GM19397 (cell line): Measurements from ENCODE around the gene NMNAT3.

ENCODE experiments used
- ATAC-seq: cut with Tn5 transposase; IDR thresholded peaks from one replicate; pipeline ENCODE4 v1.9.1; 2021; ENCODE audit warnings: mild to moderate bottlenecking, moderate library complexity; ENCODE audit not compliant: unreplicated experiment

Gene NMNAT3

DNA sequence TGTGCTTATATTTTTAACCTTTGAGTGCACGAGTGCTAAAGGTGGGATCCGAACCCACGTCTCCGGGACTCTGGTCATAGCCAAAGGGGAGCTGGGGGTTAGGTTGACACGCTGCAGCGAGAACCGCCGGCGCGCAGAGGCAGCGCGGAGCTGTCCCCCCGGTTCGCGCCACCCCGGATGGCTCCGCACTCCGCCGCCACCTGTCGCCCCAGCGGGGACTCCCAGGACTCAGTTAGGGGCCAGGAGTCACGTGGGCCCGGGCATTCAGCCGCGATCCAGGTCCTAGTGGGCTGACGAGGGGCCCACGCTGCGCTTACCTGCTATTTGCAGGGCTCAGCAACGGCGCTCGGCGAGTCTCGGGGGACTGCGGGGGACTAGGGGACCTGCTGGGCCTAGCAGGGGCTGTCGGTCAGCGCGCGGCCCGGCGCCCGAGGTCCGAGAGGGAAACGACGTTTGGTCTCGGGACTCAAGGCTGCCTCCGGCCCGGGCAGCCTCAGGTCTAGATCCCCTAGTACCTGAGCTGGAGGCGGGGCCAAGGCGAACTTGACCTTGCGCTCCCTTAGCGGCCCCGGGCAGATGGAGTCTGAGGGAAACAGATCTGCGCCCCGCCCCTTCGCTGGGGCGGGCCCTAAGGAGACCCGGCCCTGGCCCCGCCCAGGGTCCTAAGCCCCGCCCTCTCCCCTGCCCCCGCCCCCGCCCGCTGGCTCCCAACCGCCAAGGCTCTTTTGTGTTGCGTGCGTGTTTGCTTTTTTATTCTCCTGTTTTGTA lies at the start of gene NMNAT3:
TSS of gene NMNAT3 (minus strand) at position 585 of the 768 bp plus-strand sequence. CDS start 50,248 bp downstream, outside the sequence.
- peak; percentile 98 for ATAC-seq

DNA sequence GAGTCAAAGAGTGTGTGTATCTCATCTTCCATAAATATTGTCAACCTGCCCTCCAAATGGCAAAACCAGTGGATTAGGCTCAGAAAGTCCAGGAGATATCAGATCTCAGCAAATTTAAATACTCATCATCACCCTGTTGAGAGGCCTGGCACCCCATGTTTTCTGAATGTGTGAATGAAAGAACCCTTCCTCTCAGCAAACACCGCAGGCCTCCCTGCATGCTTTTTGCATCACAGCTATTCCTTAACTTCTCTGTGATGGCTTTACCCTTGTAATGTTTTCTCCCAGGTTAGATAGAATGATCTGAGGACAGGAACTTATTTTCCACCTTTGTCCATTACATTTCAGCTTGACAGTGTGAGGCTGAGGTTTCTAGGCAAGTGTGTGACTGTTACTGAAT lies 43.6 kb upstream of the NMNAT3 start:
- no peak for ATAC-seq

DNA sequence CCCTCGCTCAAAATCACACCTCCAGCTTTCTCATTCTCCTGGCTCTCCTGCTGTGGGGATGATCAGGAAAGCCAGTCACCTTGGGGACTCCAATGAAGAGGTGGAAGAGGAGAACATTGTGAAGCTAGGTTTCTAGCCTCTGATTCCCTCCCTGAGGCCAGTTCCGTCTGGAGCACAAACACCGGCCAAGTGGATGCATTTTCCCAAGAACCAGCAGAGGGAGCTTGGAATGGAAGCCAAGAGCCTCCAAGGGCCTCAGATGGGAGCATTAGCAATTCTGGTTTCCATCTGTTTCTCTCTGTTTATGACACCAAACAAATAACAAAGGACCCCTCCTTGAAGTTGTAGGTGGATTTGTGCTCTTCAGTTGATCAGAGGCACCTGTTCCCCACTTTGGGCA lies 40.6 kb upstream of the NMNAT3 start:
- no peak for ATAC-seq

DNA sequence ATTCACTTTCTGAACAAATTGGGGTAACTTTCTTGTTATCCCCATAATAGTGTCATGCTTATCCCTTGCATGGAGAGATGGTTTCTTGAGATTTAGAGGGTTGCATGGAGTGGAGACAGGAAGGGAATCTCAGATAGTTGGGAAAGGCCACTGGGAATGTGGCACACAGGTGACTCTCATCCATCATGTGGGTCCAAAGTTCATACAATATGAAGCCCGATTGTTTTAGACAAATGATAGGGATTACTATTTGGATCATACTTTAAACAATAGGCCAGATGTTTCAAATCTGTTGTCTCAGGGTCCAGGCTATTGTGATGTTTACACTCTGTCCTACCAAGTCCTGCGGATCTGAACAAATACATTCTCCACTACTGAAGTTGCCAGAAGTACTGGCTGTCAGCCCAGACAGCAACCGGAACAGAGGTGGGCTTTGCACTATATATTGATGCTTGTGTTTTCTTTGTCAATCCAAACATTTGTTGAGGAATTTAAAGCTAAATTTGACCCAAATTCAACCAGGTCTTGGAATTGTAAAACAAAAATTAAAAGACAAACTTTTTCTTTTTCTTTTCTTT lies 39.2 kb upstream of the NMNAT3 start:
- ATAC-seq = no peak

DNA sequence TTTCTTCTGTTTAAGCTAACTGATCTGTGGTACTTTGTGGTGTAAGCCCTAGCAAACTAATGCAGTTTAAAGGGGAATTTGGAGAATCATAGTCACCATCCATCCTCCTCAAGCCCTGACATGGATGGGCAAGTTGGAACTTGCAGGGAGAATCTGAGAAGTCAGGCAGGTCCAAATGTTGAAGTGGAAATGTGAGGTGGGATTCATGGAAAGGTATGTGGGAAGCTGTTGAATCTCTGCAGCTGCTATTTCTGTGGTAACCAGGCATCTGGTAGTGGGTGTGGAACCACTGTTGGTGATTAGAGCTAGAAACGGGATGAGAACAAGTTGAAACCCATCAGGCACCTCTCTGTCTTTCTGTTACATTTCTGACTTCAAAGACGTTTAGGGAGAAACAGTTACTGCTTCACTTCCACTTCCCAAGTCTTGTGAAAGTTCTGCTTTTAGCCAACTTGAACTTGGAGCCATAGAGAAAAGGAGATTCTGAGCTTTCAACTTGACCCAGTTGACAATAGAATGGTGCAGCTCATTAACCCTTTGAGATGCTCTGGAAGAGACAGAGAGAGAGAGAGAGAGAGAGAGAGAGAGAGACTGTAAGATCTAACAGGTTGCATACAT lies 38.1 kb upstream of the NMNAT3 start:
- ATAC-seq = no peak

DNA sequence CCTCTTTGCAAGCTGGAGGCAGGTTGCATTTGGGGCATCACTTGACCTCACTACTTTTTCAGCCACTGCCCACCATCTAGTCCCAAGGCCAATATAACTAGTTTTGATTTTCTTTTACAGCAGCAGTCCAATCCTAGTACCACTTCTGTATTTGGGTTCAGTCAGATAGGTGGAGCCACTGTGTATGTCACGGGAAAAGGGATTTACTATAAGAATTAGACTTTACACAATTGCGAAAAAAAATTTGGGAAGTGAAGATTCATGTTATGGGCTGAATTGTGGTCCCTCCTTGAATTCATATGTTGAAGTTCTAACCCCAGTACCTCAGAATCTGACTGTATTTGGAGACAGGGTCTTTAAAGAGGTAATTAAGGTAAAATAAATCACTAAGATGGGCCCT lies 37.4 kb upstream of the NMNAT3 start:
- ATAC-seq = no peak

DNA sequence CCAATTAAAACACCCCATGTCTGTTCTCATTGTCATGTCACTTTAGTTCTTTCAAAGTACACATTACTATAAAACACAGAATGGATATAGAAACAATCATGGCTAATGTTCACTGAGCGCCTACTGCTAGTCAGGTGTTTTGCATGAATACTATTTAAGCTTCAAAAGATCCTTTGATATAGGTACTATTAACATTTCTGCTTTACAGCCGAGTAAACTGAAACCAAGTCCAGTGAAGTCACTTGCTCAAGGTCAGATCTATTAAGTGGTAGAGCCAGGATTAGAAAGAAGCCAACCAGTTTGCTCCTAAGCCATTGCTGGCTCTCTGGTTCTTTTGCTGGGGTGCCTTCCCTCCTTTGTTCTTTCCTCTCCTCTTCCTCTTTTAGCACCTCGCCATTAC lies 32.4 kb upstream of the NMNAT3 start:
- ATAC-seq = no peak

DNA sequence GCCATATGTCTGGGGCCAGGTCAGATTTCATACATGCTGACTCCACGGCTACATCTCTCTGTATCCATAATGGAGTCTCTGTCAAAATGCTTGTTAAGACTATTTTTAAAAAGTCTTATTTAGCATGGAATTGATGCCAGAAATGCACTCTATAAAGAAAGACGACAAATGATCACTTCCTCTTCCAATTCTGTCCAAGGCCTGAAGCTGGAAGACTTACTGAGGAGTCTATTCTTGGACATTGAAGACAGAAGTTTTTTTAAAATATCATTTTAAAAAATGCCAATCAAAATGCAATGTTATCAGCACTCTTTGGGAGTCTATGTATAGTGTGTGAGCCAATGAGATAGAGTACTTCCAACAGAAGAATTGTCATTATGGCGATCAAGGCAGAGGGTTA lies 27.9 kb upstream of the NMNAT3 start:
- ATAC-seq = no peak

DNA sequence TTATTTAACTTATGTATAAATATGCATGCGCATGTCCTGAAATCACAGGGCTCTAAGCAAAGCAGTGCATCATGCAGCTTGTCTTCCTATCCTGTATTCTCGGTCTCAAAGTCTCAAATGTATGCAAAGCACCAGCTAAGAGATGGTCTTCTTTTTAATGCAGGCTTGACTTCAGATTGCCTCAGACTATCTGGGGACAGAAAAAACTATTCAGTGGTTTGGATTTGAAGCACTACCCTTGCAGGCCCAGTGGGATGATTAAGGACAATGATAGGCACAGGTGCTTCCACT lies 18.5 kb upstream of the NMNAT3 start:
- no peak for ATAC-seq

DNA sequence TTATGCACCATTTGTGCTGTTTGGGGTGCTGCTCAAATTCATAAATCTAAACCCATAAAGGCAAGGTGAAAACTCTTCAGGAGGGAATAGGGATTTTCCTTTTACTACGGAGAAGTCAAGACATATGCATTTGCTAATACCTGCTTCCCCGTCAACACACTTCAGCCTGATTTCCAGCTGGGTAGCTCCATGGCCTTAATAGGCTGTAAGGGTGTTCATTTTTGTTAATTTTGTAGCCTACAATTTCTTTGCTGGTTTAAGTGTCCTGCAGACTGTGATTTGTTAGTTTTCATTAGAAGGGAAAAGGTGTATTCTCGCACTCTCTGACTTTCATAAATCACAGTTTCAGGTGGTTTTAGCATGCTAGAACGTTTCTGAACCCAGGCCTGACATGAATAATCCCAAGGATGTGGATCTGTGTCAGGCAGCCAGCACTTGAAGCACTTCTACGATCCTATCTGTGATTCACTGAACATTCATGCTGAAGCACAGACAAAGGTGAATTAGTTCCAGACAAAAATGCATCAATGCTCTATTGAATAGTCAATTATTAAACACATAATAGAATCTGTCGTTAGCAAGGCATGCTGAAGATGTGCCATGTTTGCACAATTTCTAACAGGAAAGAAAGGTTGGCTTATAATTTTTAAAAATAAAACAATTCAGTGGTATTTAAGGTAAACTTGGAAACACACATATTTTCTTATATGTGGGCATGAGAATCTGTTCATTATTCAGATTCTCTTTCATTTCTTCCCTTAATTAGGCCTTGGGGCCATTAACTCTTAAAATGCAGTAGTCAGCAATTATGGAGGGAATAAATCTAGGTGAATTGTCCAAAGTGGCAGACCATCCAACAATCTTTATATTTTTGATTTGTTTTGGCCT lies 17.9 kb upstream of the NMNAT3 start:
- ATAC-seq = no peak

DNA sequence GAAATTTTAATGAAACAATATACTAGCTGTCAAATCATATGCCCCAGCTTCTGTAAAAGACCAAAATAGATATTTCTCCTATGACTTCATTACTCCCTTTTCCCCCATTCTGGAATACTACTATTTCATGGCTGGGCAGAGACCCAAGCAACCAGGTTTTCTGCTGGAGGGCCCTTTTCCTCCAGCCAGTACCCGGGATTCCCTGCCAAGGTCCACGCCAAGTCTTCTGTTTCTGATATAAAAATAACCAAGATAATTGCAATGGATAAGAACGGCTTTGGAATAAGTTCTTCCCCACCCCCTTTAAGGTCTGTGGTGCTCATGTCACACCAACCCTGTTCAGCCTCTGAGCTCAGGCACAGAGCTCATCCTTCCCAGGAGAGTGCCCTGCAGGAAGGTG lies 17.2 kb upstream of the NMNAT3 start:
- ATAC-seq = no peak

DNA sequence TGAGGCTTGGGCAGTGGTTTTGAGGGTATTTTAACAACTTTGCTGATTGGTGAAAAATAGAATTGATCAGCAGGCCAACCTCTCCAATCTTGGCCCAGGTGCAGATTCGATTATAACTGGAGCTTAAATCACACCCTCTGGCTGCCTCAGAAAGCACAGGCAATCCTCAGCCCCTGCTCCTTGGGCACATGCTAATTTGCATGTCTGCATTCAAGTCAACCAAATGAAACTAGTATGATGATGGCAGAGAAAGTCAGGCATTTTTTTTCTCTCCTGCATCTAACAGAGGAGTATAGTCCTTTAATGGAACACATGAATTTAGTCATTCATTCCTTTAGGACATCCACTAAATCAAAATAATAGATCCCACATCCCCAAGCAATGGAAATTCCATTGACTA lies 16.8 kb upstream of the NMNAT3 start:
- no peak for ATAC-seq

DNA sequence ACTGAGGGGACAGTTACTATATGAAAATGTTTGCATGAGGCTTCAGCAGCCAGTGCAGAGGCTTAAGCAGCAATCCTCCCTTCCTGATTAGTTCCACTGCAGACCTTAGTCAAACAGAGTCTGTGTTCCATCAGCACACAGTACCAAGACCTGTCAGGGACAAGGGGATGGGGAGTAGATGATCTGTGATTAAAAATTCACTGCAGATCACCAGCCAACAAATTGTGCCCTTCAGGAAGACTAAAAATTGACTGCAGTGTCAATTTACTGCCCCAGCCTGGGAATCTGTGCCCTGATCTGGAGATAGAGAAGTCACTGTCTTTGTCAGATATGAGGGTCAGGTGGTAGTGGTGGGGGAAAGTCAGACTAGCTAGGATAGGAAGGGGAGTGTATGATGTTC lies 13.8 kb upstream of the NMNAT3 start:
- ATAC-seq = no peak

DNA sequence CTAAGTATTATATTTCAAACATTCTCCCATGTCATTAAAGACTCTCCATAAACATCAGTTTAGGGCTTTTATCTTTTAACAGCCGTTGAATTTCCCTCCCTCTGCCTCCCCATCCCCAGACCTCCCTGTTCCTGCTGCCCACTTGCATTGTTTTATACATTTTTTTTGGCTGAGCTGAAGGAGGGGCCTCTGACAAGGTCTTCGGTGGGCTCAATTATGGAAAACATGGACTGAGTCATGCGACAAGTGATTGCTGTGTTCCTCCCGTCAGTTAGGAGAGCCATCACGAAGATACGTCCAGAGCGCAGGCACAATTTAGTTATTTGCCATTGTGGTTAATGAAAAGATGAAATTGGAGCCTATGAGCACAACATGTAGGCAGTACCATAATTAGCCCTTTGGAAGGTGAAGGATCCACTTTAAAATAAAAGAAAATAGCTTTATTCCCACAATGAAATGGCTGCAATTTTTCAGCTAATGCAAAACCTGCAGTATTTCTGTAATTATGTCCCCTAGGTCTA lies 12.0 kb upstream of the NMNAT3 start:
- ATAC-seq = no peak

DNA sequence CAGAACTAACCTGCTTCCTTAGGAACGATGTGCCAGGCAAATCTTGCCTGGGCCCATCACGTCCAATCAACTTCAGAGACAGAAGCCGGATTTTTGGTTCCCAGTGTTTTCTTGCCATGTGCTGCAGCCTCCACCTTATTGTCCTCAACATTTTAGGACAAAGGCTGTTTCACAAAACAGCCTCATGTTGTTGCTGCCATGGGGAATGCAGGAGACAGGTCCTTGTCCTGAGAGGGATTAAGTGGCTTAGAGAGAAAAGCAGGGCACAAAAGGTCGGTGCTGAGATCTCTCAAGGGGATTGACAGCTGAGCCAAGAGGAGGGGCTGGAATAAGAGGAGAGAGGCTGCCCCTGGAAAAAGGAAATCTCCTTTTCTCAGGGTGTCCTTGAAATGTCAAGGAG lies 11.3 kb upstream of the NMNAT3 start:
- ATAC-seq = no peak

DNA sequence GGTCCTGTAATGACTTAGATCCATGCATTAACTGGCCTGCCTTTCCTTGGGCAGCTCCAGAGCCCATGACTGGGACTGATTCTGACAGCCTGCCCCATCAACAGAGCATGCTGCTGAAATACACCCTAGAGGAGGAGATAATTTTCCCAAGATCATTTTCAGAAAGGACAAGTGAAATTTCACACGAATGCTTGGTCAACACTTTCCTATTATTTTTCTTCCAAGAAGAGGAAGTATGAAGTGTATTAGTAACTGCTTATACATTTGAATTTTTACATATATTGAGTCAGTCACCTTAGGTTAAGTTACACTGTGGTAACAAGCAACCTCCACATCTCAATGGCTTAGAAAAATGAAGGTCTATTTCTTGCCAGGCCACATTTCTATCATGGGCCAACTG lies 9.7 kb upstream of the NMNAT3 start:
- no peak for ATAC-seq

DNA sequence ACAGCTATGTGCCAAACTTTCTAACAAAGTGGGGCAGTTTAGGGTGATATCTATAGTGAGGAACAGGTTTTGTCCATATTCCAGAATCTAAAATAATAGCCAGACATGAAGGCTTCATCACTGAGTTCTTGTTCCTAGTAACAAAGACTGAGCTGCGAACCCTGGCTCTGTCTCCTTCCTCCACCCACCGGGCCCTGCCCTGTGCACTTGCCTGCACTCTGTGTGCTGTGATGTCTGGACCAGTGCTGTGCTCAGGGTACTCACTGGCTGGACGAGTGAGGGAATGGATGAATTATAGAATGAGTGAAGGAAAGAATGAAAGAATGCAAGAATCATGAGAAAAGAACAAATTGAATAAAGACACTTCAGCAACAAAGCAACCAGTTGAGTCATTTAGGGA lies 8.9 kb upstream of the NMNAT3 start:
- no peak for ATAC-seq

DNA sequence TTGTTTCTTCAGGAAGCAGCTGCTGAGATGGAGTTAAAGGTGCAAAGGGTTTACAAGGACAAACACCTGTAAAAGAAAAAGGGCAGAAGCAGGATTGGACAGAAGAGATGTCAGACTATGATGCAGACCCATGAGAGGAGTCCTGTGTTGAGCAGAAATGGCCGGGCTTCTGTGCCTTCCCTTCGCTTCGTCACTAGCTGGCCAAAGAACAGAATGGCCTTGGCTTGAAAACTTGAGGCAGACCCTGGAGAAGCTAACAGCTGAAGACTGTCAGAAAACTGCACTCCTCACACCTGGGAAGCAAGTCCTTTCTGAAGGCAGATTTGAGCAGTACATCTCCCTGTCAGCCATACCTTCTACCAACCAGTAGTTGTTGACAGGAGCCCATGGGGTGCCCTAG lies 8.4 kb upstream of the NMNAT3 start:
- ATAC-seq = no peak

DNA sequence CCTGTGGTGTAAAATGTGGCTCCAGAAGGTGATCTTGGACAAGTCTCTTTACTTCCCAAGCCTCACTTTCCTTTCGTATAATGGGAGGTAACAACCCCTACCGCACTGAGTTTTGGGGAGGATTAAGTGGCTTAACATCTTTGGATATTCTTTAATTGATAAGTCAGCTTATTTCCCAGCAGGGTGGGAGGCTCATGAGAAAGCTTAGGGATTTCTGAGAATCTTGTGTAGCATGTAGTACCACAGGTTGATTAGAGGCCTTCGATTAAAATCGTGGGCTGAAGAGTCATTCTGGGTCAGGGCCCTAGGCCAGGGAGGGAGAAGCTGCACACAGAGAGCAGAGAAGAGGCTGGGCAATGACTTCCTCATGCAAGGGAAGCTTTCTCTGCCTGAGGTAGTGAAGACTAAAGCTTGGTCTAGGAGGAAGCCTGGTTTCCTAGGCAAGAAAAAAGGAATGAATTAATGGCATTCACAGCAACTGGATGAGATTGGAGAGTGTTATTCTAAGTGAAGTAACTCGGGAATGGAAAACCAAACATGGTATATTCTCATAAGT lies 1.5 kb upstream of the NMNAT3 start:
- ATAC-seq = no peak

DNA sequence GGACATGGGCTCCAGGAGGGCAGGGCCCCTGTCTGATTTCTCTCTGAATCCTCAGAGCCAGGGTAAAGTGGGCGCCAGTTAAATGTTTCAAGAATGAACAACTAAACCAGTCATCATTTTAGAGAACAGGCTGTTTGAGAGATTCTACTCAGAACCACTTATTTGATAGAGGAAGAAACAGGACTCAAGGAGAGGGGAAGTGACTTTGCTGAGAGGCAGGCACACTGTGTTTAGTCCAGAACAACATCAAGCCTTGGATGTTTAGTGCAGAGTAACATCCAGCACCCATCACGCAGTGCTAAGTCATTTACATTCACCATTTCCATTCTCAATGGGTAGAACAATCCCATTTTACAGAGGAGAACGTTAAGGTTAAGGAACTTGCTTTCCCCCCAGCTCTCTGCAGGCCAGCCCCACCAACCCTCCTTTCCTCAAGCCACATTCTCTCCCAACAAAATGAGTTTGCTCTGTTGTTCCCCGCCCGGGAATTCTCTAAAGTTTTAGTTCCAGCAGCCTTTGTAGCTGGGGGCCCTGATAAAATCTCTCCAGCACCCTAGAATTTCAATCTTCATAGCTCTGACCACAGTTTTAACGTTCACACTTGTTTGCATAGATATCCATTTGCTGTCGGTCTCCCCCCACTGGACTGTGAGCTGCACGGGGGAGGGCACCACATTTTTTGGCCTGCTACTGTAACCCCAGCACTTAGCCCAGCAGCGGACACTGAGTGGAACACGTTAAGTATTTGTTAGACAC lies 962 bp downstream of the NMNAT3 start:
- ATAC-seq = no peak
